Activated CD4-positive, alpha-beta memory T cell treated with anti-CD3 and anti-CD28 coated beads for 36 hours (primary cell): ENCODE measurements around the gene SEMA7A. TPM values are rescaled to one million over a fixed set of nuclear protein-coding genes. Genes with fewer than 3 reads are reported as not detected.

Source experiments
- CTCF ChIA-PET: fragments of 350-600 bp; sonication (Branson Sonifier 250); formaldehyde crosslinking; loops from one replicate; lab custom pipeline; 2021; ENCODE audit warnings: antibody characterized with exemption, inconsistent platforms; lab: Charles Lee
- POLR2A ChIA-PET: fragments of 350-600 bp; sonication (Branson Sonifier 250); formaldehyde crosslinking; loops from one replicate; lab custom pipeline; 2021; ENCODE audit warnings: antibody characterized with exemption; lab: Charles Lee
- DNase-seq: peaks from one replicate; pipeline ENCODE4 v3.0.0-alpha.2; 2020
- H3K27ac Mint-ChIP-seq: one replicate; pipeline ENCODE4 v1.8.0; 2021; ENCODE audit warnings: mixed read lengths
- H3K27me3 Mint-ChIP-seq: one replicate; pipeline ENCODE4 v1.8.0; 2021; ENCODE audit warnings: mixed read lengths
- H3K36me3 Mint-ChIP-seq: one replicate; pipeline ENCODE4 v1.8.0; 2021; ENCODE audit warnings: mixed read lengths
- H3K4me1 Mint-ChIP-seq: one replicate; pipeline ENCODE4 v1.8.0; 2021; ENCODE audit warnings: low read depth, mixed read lengths
- H3K4me3 Mint-ChIP-seq: one replicate; pipeline ENCODE4 v1.8.0; 2021; ENCODE audit warnings: mild to moderate bottlenecking, mixed read lengths
- H3K9me3 Mint-ChIP-seq: one replicate; pipeline ENCODE4 v1.8.0; 2021; ENCODE audit warnings: mixed read lengths
- intact Hi-C: fragments of 100-400 bp; cut with micrococcal nuclease; formaldehyde crosslinking; loops from one replicate; pipeline ENCODE4 v1.15.1; 2023
- total RNA-seq, 2 experiments: library from RNA; stranded (reverse); gene quantifications; one replicate each; pipeline ENCODE4 v1.2.3, GENCODE V29; 2021

Gene SEMA7A
- total RNA-seq, 2 experiments from 2014 or later = 65.9 to 68.4 TPM

GRCh38 chr15:74403588-74403919 lies 30.2 kb downstream of the SEMA7A start:
- intact Hi-C loops = loop anchor here (1.0 to 5.0 kb wide), 4 partner anchors 30 to 384 kb away; partner anchors contain the start of genes SEMA7A and UBL7
- no peak for DNase-seq
- ChIA-PET POLR2A (interaction anchor here (1.4 to 6.2 kb wide), 8 partner anchors 13 to 438 kb away, joined by 3 to 85 read pairs (median 6); partner anchors contain the start of genes SEMA7A and UBL7), CTCF (interaction anchor here (0.7 to 7.1 kb wide), 12 partner anchors 8 to 430 kb away, joined by 3 to 93 read pairs (median 4); no protein-coding TSS in a partner anchor)
- Mint-ChIP-seq H3K36me3 (no peaks in the 10 kb centered on the region), H3K4me1 (peaks cover 68% of the 10 kb centered on the region), H3K27me3 (no peaks in the 10 kb centered on the region), H3K4me3 (peak overlapping the region; percentile 28), H3K27ac (peak overlapping the region; percentile 85), H3K9me3 (no peaks in the 10 kb centered on the region)

- intact Hi-C loops = loop anchor here (1.0 to 5.0 kb wide), 4 partner anchors 30 to 384 kb away; partner anchors contain the start of genes SEMA7A and UBL7
- no peaks in the 10 kb centered on the region for H3K36me3 Mint-ChIP-seq
- H3K27me3 Mint-ChIP-seq = no peaks in the 10 kb centered on the region
- peak overlapping the region; percentile 28 for H3K4me3 Mint-ChIP-seq
- H3K27ac Mint-ChIP-seq = peak overlapping the region; percentile 85
- CTCF ChIA-PET = interaction anchor here (0.6 to 7.1 kb wide), 14 partner anchors 8 to 430 kb away, joined by 3 to 93 read pairs (median 4); partner anchors contain the start of gene SEMA7A
- peaks cover 73% of the 10 kb centered on the region for H3K4me1 Mint-ChIP-seq
- no peaks in the 10 kb centered on the region for H3K9me3 Mint-ChIP-seq
- POLR2A ChIA-PET = interaction anchor here (0.7 to 6.2 kb wide), 11 partner anchors 8 to 438 kb away, joined by 3 to 85 read pairs (median 5); partner anchors contain the start of genes ARID3B, SEMA7A and UBL7
- DNase-seq = peak; percentile 95
These were observed 30.7 kb downstream of the SEMA7A start for GRCh38 chr15:74402873-74403587.

GRCh38 chr15:74402337-74402841 lies 31.4 kb downstream of the SEMA7A start:
- Mint-ChIP-seq H3K9me3 (no peaks in the 10 kb centered on the region), H3K4me3 (no peak overlapping the region), H3K4me1 (peaks cover 78% of the 10 kb centered on the region), H3K36me3 (no peaks in the 10 kb centered on the region), H3K27ac (peak overlapping the region; percentile 85), H3K27me3 (no peaks in the 10 kb centered on the region)
- POLR2A ChIA-PET = interaction anchor here (1.0 to 6.2 kb wide), 10 partner anchors 12 to 144 kb away, joined by 3 to 85 read pairs (median 6); partner anchors contain the start of genes ARID3B, SEMA7A and UBL7
- CTCF ChIA-PET = interaction anchor here (0.6 to 7.1 kb wide), 11 partner anchors 7 to 40 kb away, joined by 3 to 93 read pairs (median 5); partner anchors contain the start of gene SEMA7A
- DNase-seq = peak; percentile 36
- intact Hi-C loops = loop anchor here (2.0 to 5.0 kb wide), 3 partner anchors 58 to 385 kb away; partner anchors contain the start of gene UBL7

DNA sequence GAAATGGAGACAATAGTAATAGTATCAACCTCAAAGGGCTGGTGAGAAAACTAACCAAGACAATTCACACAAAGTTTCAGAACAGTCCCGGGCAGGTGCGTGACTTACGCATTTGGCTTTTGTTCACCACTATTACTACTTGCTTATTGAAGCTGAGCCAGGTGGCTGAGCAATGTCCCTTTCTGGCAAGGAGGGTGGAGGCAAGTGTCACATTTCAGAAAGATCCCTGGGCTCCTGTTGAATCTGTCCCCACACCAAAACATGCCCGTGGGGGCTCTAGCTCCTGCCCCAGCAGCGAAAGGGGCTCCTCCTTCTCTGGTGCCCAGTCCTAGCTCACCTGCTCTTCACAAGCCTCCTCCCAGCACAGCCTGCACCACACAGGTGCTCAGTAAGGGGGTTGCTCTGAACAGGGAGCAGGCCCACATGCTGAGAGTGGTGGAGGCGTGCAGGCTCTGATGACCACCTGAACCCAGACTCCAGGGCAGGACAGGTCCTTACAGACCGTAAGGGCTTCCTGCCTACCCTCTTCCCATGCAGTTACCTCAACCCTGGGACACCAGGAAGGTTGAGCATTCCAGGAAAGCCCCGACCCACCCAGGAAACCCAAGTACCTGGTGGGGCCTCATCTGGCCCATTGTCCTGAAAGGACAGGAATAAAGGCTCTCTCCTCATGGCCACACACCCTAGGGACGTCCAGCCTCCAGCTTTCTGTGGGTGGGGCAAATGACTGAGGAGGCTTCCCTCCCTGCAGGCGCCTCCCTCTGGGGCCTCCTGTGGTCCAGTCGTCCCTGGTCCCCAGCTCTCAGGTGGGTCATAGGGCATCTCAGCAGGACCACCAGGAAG lies 32.6 kb downstream of the SEMA7A start:
- Mint-ChIP-seq H3K27me3 (no peaks in the 10 kb centered on the region), H3K9me3 (no peaks in the 10 kb centered on the region), H3K27ac (peak overlapping the region; percentile 85), H3K4me1 (peaks cover 87% of the 10 kb centered on the region), H3K36me3 (no peaks in the 10 kb centered on the region), H3K4me3 (peak overlapping the region; percentile 34)
- peak; percentile 79 for DNase-seq
- POLR2A ChIA-PET = interaction anchor here (0.6 to 6.2 kb wide), 7 partner anchors 13 to 97 kb away, joined by 3 to 85 read pairs (median 3); partner anchors contain the start of gene SEMA7A
- intact Hi-C loops = loop anchor here (1.0 to 5.0 kb wide), 2 partner anchors 17 to 386 kb away; no protein-coding TSS in a partner anchor
- CTCF ChIA-PET = interaction anchor here (1.0 to 7.1 kb wide), 4 partner anchors 18 to 139 kb away, joined by 3 to 93 read pairs (median 9); no protein-coding TSS in a partner anchor

GRCh38 chr15:74400313-74400860 lies 33.4 kb downstream of the SEMA7A start:
- Mint-ChIP-seq H3K27me3 (no peaks in the 10 kb centered on the region), H3K4me1 (peaks cover 88% of the 10 kb centered on the region), H3K9me3 (no peaks in the 10 kb centered on the region), H3K4me3 (peak overlapping the region; percentile 21), H3K36me3 (no peaks in the 10 kb centered on the region), H3K27ac (peak overlapping the region; percentile 85)
- intact Hi-C loops = loop anchor here (1.0 to 5.0 kb wide), 2 partner anchors 16 to 387 kb away; no protein-coding TSS in a partner anchor
- peak; percentile 68 for DNase-seq
- POLR2A ChIA-PET = interaction anchor here (0.6 to 6.2 kb wide), 7 partner anchors 17 to 472 kb away, joined by 3 to 85 read pairs (median 3); partner anchors contain the start of gene SEMA7A
- CTCF ChIA-PET = interaction anchor here (0.6 to 7.1 kb wide), 5 partner anchors 17 to 140 kb away, joined by 3 to 93 read pairs (median 4); no protein-coding TSS in a partner anchor

DNA sequence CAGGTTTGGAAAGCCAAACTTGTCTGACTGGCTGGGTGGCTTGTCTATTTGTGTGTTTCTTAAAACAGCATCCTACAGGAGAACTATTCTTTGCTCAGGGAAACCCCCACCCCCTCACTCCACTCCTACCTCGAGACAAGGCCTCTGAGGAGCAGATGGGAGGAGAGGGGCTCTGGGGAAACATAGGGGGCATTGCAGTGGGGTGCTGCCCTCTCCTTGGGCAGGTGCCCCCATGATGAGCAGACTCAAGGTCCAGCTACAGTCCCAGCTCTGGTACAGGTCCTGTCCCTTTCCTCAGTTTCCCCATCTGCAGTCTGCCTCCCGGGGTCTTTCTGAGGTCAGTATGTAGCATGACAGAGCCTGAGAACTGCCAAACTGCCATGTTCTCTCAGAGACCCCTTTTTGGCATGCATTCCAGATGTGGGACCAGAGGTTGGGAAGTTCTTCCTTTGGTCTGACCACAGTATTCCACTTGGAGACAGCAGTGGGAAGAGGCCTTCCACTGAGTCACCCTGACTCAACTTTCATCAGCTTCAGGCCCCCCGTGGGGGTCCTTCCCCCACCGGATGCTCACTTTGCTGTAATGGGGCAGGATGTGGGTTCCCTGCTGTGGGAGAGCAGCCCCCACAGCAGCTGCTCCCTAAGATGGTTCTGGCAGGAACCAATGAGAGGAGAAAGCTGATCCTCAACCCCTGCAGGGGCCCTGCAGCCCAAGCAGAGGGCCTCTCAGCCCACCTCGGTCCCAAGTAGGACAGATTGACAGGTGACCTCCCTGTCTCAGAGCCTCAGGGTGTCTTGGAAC lies 34.0 kb downstream of the SEMA7A start:
- ChIA-PET POLR2A (interaction anchor here (0.6 to 6.2 kb wide), 4 partner anchors 16 to 472 kb away, joined by 3 to 85 read pairs (median 10); partner anchors contain the start of gene SEMA7A), CTCF (interaction anchor here (0.6 to 7.1 kb wide), 5 partner anchors 16 to 141 kb away, joined by 3 to 93 read pairs (median 4); no protein-coding TSS in a partner anchor)
- Mint-ChIP-seq H3K36me3 (no peaks in the 10 kb centered on the region), H3K9me3 (no peaks in the 10 kb centered on the region), H3K4me3 (peak overlapping the region; percentile 21), H3K4me1 (peaks cover 91% of the 10 kb centered on the region), H3K27me3 (no peaks in the 10 kb centered on the region), H3K27ac (peak overlapping the region; percentile 85)
- intact Hi-C loops = loop anchor here (1.0 to 5.0 kb wide), 2 partner anchors 15 to 388 kb away; no protein-coding TSS in a partner anchor
- DNase-seq = peak; percentile 80

DNA sequence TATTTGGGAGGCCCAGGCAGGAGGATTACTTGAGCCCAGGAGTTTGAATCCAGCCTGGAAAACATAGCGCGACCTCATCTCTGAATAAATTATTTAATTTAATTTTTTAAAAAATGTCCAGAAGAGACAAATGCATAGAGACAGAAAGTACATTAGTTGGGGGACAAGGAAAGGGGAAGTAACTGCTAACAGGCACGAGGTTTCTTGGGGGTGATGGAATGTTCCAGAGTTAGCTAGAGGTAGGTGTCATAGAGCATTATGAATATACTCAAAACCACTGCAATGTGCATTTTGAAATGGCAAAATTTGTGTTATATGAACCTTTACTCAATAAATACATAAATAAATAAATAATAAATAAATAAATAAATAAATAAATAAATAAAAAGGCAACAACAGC lies 34.7 kb downstream of the SEMA7A start:
- ChIA-PET POLR2A (interaction anchor here (1.6 to 6.2 kb wide), 3 partner anchors 15 to 35 kb away, joined by 7 to 85 read pairs (median 13); partner anchors contain the start of gene SEMA7A), CTCF (interaction anchor here (7.1 kb wide), 1 partner anchor 16 kb away, joined by 93 read pairs; no protein-coding TSS in a partner anchor)
- no peaks in the 10 kb centered on the region for H3K36me3 Mint-ChIP-seq
- intact Hi-C loops = no loop called here
- peak overlapping the region; percentile 85 for H3K27ac Mint-ChIP-seq
- peaks cover 90% of the 10 kb centered on the region for H3K4me1 Mint-ChIP-seq
- H3K9me3 Mint-ChIP-seq = no peaks in the 10 kb centered on the region
- no peaks in the 10 kb centered on the region for H3K27me3 Mint-ChIP-seq
- DNase-seq = no peak
- H3K4me3 Mint-ChIP-seq = no peak overlapping the region

GRCh38 chr15:74398183-74398582 lies 35.6 kb downstream of the SEMA7A start:
- CTCF ChIA-PET = interaction anchor here (2.9 to 7.1 kb wide), 2 partner anchors 15 kb away, joined by 11 to 93 read pairs; no protein-coding TSS in a partner anchor
- DNase-seq = no peak
- H3K4me3 Mint-ChIP-seq = no peak overlapping the region
- POLR2A ChIA-PET = interaction anchor here (6.2 kb wide), 1 partner anchor 14 kb away, joined by 85 read pairs; no protein-coding TSS in a partner anchor
- H3K36me3 Mint-ChIP-seq = no peaks in the 10 kb centered on the region
- intact Hi-C loops = no loop called here
- peak overlapping the region; percentile 93 for H3K27ac Mint-ChIP-seq
- H3K27me3 Mint-ChIP-seq = no peaks in the 10 kb centered on the region
- H3K9me3 Mint-ChIP-seq = no peaks in the 10 kb centered on the region
- peaks cover 82% of the 10 kb centered on the region for H3K4me1 Mint-ChIP-seq

GRCh38 chr15:74397239-74398068 lies 36.3 kb downstream of the SEMA7A start:
- H3K27me3 Mint-ChIP-seq = no peaks in the 10 kb centered on the region
- H3K4me3 Mint-ChIP-seq = no peak overlapping the region
- H3K9me3 Mint-ChIP-seq = no peaks in the 10 kb centered on the region
- H3K36me3 Mint-ChIP-seq = no peaks in the 10 kb centered on the region
- H3K4me1 Mint-ChIP-seq = peaks cover 82% of the 10 kb centered on the region
- intact Hi-C loops = no loop called here
- H3K27ac Mint-ChIP-seq = peak overlapping the region; percentile 93
- CTCF ChIA-PET = interaction anchor here (1.4 to 2.9 kb wide), 2 partner anchors 13 to 15 kb away, joined by 8 to 11 read pairs; no protein-coding TSS in a partner anchor
- peak; percentile 20 for DNase-seq
- POLR2A ChIA-PET = interaction anchor here (1.4 to 4.3 kb wide), 2 partner anchors 12 to 15 kb away, joined by 3 to 23 read pairs; no protein-coding TSS in a partner anchor
